Loucy (cell line): Measurements from ENCODE around the gene NEK6.

ENCODE experiments used
- EZH2phosphoT487 ChIP-seq: fragments of 200-600 bp; IDR thresholded peaks from 2 replicates; pipeline ENCODE4 v1.6.1; 2018; ENCODE audit warnings: antibody characterized with exemption, mild to moderate bottlenecking, moderate library complexity, borderline replicate concordance
- TF ChIP-seq, protein P1 (sequence below): fragments of 200-600 bp; sonication (generic); conservative IDR thresholded peaks from 2 replicates; pipeline ENCODE4 v1.5.1; 2014; ENCODE audit warnings: mild to moderate bottlenecking, antibody characterized with exemption, low read length

DNA sequence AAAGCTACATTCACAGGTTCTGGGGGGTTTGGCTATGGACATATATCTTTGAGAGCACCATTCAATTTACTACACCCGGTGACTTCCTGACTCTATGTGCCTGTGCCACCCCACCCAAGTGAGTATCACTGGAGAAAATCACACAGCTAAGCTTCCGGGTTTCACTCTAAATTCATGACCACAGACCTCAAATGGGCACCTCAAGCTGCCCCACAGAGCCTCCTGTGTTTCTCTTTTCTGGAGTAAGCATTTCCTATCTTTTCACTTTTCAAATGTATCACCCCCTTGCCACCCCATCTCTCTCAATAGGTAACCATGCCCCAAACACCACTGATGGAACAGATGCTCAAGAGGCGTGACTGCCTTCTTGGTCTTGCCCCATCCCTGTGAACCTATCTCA is 49.2 kb upstream of the NEK6 start:
- TF ChIP-seq, protein P1, sequence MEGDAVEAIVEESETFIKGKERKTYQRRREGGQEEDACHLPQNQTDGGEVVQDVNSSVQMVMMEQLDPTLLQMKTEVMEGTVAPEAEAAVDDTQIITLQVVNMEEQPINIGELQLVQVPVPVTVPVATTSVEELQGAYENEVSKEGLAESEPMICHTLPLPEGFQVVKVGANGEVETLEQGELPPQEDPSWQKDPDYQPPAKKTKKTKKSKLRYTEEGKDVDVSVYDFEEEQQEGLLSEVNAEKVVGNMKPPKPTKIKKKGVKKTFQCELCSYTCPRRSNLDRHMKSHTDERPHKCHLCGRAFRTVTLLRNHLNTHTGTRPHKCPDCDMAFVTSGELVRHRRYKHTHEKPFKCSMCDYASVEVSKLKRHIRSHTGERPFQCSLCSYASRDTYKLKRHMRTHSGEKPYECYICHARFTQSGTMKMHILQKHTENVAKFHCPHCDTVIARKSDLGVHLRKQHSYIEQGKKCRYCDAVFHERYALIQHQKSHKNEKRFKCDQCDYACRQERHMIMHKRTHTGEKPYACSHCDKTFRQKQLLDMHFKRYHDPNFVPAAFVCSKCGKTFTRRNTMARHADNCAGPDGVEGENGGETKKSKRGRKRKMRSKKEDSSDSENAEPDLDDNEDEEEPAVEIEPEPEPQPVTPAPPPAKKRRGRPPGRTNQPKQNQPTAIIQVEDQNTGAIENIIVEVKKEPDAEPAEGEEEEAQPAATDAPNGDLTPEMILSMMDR: no peak
- no peak for TF ChIP-seq EZH2phosphoT487
